DOHH2 (cell line): ENCODE measurements around the gene CATSPER1.

Experiments
- EZH2phosphoT487 ChIP-seq: fragments of 200-600 bp; sonication (generic); IDR thresholded peaks from 2 replicates; pipeline ENCODE4 v1.6.1; 2017; ENCODE audit warnings: borderline replicate concordance, mild to moderate bottlenecking, antibody characterized with exemption, low read length, moderate library complexity, mixed read lengths
- TF ChIP-seq, protein P1 (sequence below): fragments of 200-600 bp; sonication (generic); IDR thresholded peaks from one replicate; pipeline ENCODE4 v1.5.1; 2014; ENCODE audit warnings: antibody characterized with exemption, mild to moderate bottlenecking, low read depth, low read length; ENCODE audit not compliant: poor library complexity, severe bottlenecking

DNA sequence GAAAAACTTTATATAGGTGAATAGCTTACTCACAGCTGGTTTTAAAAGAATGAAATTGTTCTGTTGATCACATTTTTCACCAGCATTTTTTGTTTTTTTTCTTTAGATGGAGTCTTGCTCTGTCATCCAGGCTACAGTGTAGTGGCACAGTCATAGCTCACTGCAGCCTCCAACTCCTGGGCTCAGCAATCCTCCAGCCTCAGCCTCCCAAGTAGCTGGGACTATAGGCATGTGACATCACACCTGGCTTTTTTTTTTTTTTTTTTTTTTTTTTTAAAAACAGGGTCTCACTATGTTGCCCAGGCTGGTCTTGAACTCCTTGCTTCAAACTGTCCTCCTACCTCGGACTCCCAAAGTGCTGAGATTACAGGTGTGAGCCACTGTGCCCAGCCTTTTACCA, 47.4 kb upstream of the CATSPER1 start:
- no peak for TF ChIP-seq EZH2phosphoT487
- TF ChIP-seq, protein P1, sequence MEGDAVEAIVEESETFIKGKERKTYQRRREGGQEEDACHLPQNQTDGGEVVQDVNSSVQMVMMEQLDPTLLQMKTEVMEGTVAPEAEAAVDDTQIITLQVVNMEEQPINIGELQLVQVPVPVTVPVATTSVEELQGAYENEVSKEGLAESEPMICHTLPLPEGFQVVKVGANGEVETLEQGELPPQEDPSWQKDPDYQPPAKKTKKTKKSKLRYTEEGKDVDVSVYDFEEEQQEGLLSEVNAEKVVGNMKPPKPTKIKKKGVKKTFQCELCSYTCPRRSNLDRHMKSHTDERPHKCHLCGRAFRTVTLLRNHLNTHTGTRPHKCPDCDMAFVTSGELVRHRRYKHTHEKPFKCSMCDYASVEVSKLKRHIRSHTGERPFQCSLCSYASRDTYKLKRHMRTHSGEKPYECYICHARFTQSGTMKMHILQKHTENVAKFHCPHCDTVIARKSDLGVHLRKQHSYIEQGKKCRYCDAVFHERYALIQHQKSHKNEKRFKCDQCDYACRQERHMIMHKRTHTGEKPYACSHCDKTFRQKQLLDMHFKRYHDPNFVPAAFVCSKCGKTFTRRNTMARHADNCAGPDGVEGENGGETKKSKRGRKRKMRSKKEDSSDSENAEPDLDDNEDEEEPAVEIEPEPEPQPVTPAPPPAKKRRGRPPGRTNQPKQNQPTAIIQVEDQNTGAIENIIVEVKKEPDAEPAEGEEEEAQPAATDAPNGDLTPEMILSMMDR: no peak
